Suppressor macrophage treated with lipopolysaccharide for 1 hour (primary cell): ENCODE results near the gene TPGS2.
"Not testable (repeated sequence)": the region's sequence is repeated elsewhere in the genome, so short reads cannot be mapped to it uniquely, and the experiment has no call there.

Experiments
- DNase-seq, 3 donors: peaks; one replicate each; pipeline ENCODE4 v3.0.0-alpha.2; 2020 to 2022

Gene TPGS2

DNA sequence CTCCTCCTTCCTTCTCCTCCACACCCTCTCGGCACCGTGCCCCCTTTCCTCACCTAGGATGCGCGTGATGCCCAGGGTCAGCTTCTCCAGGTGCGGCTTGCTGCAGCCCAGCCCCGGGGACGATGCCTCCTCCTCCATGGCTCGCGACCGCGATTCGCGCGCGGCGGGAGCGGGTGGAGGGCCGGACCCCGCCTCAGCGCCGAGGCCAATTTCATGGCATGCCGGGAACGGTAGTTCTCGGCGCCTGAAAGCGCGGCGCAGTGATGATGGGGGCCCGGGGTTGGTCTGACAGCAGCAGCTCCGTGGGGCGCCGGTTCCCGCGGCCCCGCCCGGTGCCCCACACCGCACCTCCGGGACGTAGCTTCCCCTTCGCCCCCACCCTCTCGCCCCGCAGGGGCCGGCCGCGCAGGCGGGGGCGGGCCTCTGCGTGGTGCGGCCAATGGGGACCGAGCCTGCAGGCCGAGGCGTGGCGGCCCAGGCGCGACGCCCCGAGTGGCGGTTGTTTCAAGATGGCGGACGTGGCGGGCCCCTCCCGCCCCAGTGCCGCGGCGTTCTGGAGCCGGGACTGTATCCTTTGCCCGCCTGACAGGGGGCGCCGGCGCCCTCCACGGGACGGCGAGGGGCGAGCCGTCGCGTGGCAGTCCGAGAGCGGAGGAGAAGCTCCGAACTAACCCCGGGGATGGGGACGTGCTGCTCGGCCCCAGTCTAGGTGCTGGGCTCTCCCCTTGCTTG is at the start of gene TPGS2, which contains the start of gene KIAA1328:
Gene TPGS2, minus strand, starts transcription at position 373 of the 732 bp plus-strand sequence. Its CDS starts 235 bp downstream, at position 138.
Gene KIAA1328, plus strand, starts transcription at position 498 of the 732 bp plus-strand sequence. Its CDS starts 12 bp downstream, at position 510.
- peak; percentile 90 to 96 (median 92) for DNase-seq

- not testable (repeated sequence) for DNase-seq
These were observed 45.0 kb upstream of the TPGS2 start for GRCh38 chr18:36873826-36874225.

DNA sequence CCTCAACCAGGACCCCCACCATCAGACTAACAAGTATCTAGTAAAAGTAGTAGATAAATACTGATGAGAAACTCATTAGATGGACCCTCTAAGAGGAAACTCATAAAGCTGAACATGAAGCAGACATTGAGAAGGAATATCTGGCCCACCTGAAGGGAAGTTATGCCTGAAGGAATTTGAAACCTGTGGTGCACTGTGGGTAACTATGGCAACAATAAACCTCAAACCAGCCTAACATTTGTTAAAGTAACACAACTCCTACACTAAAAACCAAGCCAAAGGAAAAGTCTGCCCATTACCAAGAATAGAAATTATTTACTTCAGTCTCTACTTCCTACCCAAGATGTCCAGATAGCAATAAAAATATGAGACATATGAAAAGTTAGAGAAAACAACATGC is 43.5 kb upstream of the TPGS2 start:
- DNase-seq = no peak

DNA sequence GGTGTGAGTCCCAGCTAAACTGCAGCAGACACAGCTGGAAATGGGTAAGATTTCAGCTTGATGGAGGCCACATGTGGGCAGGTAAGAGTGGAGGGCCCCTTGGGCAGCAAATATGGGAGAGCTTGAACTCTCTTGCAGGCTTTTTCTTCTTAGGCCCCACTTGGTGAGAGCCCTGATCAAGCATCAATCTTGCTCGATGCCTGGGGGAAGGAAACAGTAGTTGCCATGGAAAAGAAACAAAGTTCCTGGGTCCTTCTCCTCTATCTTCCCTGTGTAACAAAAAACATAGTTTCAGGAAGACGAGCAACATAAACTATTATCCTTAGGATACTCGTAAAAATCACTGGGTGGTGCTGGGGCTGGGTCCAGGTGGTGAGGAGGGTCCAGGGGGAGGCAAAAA is 43.0 kb upstream of the TPGS2 start:
- no peak for DNase-seq

DNA sequence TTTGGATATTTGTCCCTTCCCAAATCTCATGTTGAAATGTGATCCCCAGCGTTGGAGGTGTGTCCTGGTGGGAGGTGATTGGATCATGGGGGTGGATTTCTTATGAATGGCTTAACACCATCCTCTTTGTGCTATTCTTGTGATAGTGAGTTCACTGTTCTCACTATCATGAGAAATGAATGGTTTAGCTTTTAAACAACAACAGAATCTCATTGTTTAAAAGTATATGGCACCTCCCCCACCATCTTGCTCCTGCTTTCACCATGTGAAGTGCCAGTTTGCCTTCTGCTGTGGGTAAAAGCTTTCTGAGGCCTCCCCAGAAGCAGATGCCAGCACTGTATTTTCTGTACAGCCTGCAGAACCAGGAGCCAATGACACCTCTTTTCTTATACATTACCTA is 38.3 kb upstream of the TPGS2 start:
- DNase-seq = no peak

- no peak for DNase-seq
These were observed 33.4 kb upstream of the TPGS2 start for GRCh38 chr18:36862182-36862581.

- no peak for DNase-seq
These were observed 28.0 kb upstream of the TPGS2 start for GRCh38 chr18:36856815-36857214.

DNA sequence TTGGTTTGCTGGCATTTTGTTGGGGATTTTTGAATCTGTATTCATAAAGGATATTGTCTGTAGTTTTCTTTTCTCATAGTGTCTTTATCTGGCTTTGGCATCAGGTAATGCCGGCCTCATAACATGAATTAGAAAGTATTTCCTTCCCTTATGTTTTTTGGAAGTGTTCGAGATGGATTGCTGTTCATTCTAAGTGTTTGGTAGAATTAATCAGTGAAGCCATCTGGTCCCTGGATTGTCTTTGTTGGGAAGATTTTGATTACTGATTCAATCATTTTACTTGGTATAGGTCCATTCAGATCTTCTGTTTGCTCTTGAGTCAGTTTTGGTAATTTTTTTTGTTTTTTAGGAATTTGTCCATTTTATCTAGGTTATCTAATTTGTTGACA is 22.4 kb upstream of the TPGS2 start:
- DNase-seq = no peak

GRCh38 chr18:36850527-36851201 is 21.9 kb upstream of the TPGS2 start:
- DNase-seq = peak in 1 of 3 donors; percentile 16

DNA sequence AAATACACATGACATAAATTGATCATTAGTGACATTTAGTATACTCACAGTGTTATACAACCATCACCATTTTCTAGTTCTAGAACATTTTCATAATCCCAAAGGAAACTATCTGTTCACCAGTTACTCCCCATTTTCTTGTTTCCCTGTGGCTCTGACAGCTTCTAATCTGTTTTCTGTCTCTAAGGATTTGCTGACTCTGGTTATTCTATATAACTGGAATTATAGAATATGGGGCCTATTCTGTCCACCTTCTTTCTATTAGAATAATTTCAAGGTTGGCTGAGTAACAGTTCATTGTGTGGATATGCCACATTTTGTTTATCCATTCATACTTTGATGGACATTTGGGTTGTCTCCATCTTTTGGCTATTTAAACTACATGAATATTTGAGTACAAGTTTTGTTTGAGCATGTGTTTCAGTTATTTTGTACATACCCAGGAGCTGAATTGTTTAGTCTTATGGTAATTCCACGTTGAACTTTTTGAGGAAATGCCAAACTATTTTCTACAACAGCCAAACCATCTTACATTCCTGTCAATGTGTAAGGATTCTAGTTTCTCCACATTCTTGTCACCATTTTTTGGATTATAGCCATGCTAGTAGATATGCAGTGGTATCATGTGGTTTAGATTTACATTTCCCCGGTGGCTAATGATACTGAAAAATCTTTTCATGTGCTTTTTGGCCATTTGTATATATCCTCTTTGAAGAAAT is 20.6 kb upstream of the TPGS2 start:
- DNase-seq = no peak

GRCh38 chr18:36848609-36849008 is 19.8 kb upstream of the TPGS2 start:
- no peak for DNase-seq

DNA sequence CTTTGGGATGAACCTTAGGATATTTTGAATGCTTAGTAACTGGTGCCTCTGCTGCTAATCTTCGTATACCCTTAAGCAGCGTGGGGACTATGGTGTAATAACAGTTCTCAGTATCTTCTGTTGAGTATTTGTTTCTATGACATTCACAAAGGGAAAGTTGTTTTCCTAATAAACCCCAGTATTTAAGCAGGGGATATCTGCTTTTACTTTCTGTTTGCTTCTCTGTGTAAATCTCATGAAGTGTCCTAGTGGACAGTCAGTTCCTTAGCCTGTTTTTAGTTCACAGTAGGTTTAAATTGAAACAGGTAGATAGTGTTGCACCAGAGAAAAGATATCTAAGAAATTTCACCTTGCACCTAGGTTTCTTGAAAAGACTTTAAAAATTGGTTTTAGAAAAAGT is 15.0 kb upstream of the TPGS2 start:
- no peak for DNase-seq

- no peak for DNase-seq
These were observed 14.4 kb upstream of the TPGS2 start for GRCh38 chr18:36843199-36843598.

- no peak for DNase-seq
These were observed 11.0 kb upstream of the TPGS2 start for GRCh38 chr18:36839835-36840234.

DNA sequence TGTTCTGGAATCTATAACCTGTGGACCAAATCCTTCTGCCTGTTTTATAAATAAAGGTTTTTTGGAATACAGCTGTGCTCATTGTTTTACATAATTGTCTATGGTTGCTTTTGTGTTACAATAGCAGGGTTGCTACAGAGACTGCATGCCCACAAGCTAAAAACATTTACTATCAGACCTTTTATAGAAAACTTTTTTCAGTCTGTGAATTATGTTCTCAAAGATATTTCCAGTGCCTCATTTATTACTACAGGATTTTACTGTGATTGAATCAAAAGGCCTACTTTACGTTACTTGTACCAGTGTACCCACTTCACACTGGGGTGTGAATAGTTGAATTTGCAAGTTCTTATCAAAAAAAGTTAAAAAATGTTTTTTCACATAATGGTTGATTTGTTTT is 7.1 kb upstream of the TPGS2 start:
- no peak for DNase-seq

GRCh38 chr18:36833120-36833519 is 4.3 kb upstream of the TPGS2 start:
- no peak for DNase-seq

GRCh38 chr18:36831139-36831538 is 2.3 kb upstream of the TPGS2 start:
- no peak for DNase-seq

GRCh38 chr18:36830158-36830495 is 1.3 kb upstream of the TPGS2 start:
- DNase-seq = no peak

GRCh38 chr18:36829362-36830157 is 758 bp upstream of the TPGS2 start:
- DNase-seq = no peak

DNA sequence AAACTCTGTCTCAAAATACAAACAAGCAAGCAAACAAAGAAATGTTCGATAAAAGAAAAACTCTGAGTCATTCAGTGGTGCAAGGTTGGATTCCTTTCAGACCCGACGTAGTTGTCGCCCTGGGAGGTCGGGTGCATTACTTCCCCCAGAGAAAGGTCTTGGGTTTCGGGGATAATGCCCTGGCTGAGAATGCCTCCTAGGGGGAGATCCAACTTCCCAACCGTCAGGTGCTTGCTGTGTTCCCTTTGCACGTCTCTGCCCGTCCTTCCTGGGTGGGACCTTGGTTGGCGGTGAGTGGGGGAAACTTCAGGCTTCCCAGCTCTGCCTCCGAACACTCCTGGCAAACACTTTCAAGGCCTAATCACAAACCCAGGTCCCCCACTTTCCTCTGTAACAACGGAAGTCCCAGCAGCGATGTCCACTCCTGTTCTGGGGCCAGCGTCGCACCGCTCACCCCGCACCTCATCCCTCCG is 609 bp downstream of the TPGS2 start:
- peak; percentile 54 to 58 (median 57) for DNase-seq

DNA sequence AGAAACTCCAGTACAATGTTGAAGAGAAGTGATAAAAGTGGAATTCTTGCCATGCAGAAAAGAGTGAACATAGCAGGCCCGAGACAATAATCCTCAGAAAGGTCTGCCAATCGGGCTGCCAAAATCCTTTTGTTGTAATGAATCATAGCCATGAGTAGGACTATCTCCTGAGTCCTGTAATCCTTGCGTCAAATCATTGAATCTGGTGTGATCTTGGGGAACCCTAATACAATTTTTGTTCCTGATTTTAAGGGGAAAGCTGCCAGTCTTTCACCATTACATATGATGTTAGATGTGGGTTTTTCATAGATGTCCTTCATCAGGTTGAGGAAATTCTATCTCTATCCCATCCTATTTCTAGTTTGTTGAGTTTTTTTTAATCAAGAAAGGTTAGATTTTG is 2.2 kb downstream of the TPGS2 start:
- peak; percentile 39 to 57 (median 55) for DNase-seq

DNA sequence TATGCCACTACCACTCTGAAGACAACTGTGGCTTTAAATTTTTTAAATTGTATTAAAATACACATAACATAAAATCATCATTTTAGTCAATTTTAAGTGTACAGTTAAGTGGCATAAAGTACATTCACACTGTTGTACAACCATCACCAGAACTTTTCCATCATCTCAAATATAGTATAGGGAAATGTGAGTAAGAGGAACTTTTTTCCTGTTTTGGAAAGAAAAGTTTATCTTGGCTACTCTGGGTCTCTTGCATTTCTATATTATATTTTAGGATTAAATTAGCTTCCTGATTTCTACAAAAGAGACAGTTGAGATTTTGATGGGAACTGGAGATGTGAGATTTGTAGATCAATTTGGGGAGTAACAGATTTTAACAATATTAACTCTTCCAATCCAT is 3.3 kb downstream of the TPGS2 start:
- DNase-seq = no peak

DNA sequence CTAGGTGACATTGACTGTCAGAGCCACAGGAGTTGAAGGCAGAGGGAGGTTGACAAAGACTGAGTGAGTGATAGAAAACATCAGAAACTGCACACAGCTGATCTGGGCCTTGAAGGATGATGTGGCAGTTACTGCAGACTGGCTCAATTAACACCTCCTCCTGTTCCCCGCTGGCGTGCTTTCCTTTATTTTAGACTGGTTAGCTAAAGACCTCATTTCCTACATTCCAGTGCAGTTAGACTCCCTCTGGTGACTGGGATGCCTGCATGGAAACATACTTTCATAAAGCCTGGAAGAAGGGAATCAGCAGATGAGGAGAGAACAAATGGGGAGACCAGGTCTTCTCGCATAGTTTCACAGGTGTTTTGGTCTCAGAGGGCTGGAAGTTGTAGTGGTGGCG is 7.1 kb downstream of the TPGS2 start:
- no peak for DNase-seq
